A673 (cell line): ENCODE results near the gene ANKRD52. TPM values are rescaled to one million over a fixed set of nuclear protein-coding genes. Genes with fewer than 3 reads are reported as not detected.

Experiments used
- BruUV-seq: library from RNA; stranded (reverse); fragments of 400-500 nt; replicated peaks from 2 replicates; lab custom pipeline; 2021; lab: Mats Ljungman, UMichigan
- CTCF ChIA-PET: fragments of 300-600 bp; sonication (Branson Sonifier 250); formaldehyde crosslinking; loops from one replicate; lab custom pipeline; 2022; ENCODE audit warnings: antibody characterized with exemption; lab: Charles Lee
- POLR2A ChIA-PET: fragments of 300-600 bp; sonication (Branson Sonifier 250); formaldehyde crosslinking; loops from one replicate; lab custom pipeline; 2022; ENCODE audit warnings: antibody characterized with exemption; ENCODE audit not compliant: low non-redundant PET; lab: Charles Lee
- DNase-seq: peaks from one replicate; pipeline ENCODE4 v3.0.0-alpha.2; 2015; ENCODE audit warnings: low spot score
- H3K27ac ChIP-seq: fragments of 200-600 bp; sonication (generic); 2 replicates; pipeline ENCODE4 v1.5.1; 2016; ENCODE audit warnings: mixed run types, low read depth, mild to moderate bottlenecking, mixed read lengths, antibody characterized with exemption, low read length; ENCODE audit not compliant: poor library complexity, severe bottlenecking
- H3K27me3 ChIP-seq: fragments of 200-600 bp; sonication (generic); replicated peaks from 2 replicates; pipeline ENCODE4 v1.6.1; 2017; ENCODE audit warnings: mixed run types, low read depth, mild to moderate bottlenecking, mixed read lengths, antibody characterized with exemption, low read length; ENCODE audit not compliant: insufficient read depth, poor library complexity
- H3K36me3 ChIP-seq: fragments of 200-600 bp; sonication (generic); 2 replicates; pipeline ENCODE4 v1.6.1; 2016; ENCODE audit warnings: mixed run types, mild to moderate bottlenecking, mixed read lengths, antibody characterized with exemption, low read length; ENCODE audit not compliant: insufficient read depth, poor library complexity, severe bottlenecking
- H3K4me1 ChIP-seq: fragments of 200-600 bp; sonication (generic); 2 replicates; pipeline ENCODE4 v1.6.1; 2017; ENCODE audit warnings: mixed run types, mild to moderate bottlenecking, mixed read lengths, antibody characterized with exemption, low read length; ENCODE audit not compliant: insufficient read depth, poor library complexity, severe bottlenecking
- H3K4me3 ChIP-seq: fragments of 200-600 bp; sonication (generic); 2 replicates; pipeline ENCODE4 v1.5.1; 2016; ENCODE audit warnings: low read depth, mixed run types, mild to moderate bottlenecking, mixed read lengths, low read length; ENCODE audit not compliant: poor library complexity, severe bottlenecking
- H3K9me3 ChIP-seq: fragments of 200-600 bp; sonication (generic); 2 replicates; pipeline ENCODE4 v1.6.1; 2016; ENCODE audit warnings: mixed run types, low read depth, mild to moderate bottlenecking, mixed read lengths, antibody characterized with exemption, low read length; ENCODE audit not compliant: poor library complexity, severe bottlenecking
- CTCF ChIP-seq: fragments of 300-800, 200-600 bp; sonication (generic); conservative IDR thresholded peaks from 2 replicates; pipeline ENCODE4 v1.5.1; 2017; ENCODE audit warnings: low read depth, mild to moderate bottlenecking, antibody characterized with exemption, low read length, moderate library complexity, mixed read lengths
- EZH2 ChIP-seq: fragments of 200-600 bp; sonication (generic); IDR thresholded peaks from 2 replicates; pipeline ENCODE4 v1.6.1; 2017; ENCODE audit warnings: borderline replicate concordance, low read depth, mild to moderate bottlenecking, mixed read lengths, antibody characterized with exemption, low read length; ENCODE audit not compliant: poor library complexity, severe bottlenecking
- intact Hi-C: fragments of 100-400 bp; cut with micrococcal nuclease; formaldehyde crosslinking; loops from one replicate; pipeline ENCODE4 v1.10.0; 2022; ENCODE audit not compliant: unreplicated experiment
- total RNA-seq: library from RNA; stranded (reverse); gene quantifications from 2 replicates; pipeline ENCODE4 v1.2.3, GENCODE V29; 2021

The ANKRD52 gene
- total RNA-seq, 1 experiment from 2014 or later, result 74.7 TPM

- no peak for TF ChIP-seq CTCF
- no peak for TF ChIP-seq EZH2
- Histone ChIP-seq H3K4me1 (peaks cover 20% of the 10 kb centered on the region), H3K9me3 (no peaks in the 10 kb centered on the region), H3K27me3 (no peaks in the 10 kb centered on the region), H3K27ac (no peak overlapping the region), H3K36me3 (peaks cover 17% of the 10 kb centered on the region), H3K4me3 (no peak overlapping the region)
- no peak for DNase-seq
- no TSS peak for BruUV-seq
- intact Hi-C loops, result no loop called here
- CTCF ChIA-PET, result no interaction called here
- POLR2A ChIA-PET, result no interaction called here
Measured at GRCh38 chr12:56260380-56260779, 2.2 kb upstream of the ANKRD52 start.

GRCh38 chr12:56258820-56259183, 618 bp upstream of the ANKRD52 start:
- intact Hi-C loops, result loop anchor here (1.0 to 5.0 kb wide), 2 partner anchors 37 to 66 kb away; partner anchors contain the start of genes NABP2 and RNF41
- TF ChIP-seq CTCF (no peak), EZH2 (no peak)
- CTCF ChIA-PET, result interaction anchor here (1.2 kb wide), 1 partner anchor 70 kb away, joined by 3 read pairs; the partner anchor contains the start of gene SMARCC2
- Histone ChIP-seq H3K4me3 (peak overlapping the region; percentile 99), H3K27me3 (no peaks in the 10 kb centered on the region), H3K9me3 (no peaks in the 10 kb centered on the region), H3K27ac (peak overlapping the region; percentile 91), H3K4me1 (peaks cover 20% of the 10 kb centered on the region), H3K36me3 (peaks cover 33% of the 10 kb centered on the region)
- DNase-seq, result no peak
- POLR2A ChIA-PET, result no interaction called here
- BruUV-seq, result no TSS peak

DNA sequence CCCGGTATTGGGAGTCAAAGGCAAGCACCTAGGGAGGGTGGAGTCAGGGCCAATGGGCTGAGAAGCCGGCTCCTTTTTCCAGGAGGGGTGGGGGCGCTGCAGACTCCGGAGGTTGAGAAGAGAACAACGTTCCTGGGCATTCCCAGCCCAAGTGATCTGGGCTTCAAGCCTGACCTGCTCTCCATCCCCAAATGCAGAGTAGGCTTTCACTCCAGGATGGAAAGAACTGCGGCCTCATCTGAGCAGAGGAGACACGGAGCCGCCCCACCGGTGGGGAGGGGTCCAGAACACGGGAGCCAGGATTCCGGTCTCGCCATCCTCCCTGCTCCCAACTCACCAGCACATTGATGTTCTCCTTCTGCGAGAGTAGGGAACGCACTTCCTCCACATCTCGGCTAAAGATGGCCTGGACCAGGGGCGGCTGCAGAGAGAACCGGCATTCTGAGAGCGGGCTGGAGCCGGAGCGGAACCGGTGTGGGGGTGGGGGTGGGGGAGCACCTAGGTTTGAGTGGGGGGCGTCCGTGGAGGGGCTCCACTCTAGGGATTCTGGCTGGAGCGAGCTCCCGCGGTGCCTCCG, 605 bp downstream of the ANKRD52 start:
- H3K4me1 ChIP-seq, result peaks cover 20% of the 10 kb centered on the region
- POLR2A ChIA-PET, result interaction anchor here (0.9 kb wide), 1 partner anchor 136 kb away, joined by 3 read pairs; no protein-coding TSS in a partner anchor
- no peak for TF ChIP-seq CTCF
- TF ChIP-seq EZH2, result no peak
- H3K4me3 ChIP-seq, result peak overlapping the region; percentile 99
- peak; percentile 62 for DNase-seq
- H3K36me3 ChIP-seq, result peaks cover 45% of the 10 kb centered on the region
- intact Hi-C loops, result loop anchor here (1.0 to 5.0 kb wide), 2 partner anchors 35 to 64 kb away; partner anchors contain the start of genes NABP2 and RNF41
- BruUV-seq, result no TSS peak
- H3K27ac ChIP-seq, result peak overlapping the region; percentile 91
- CTCF ChIA-PET, result interaction anchor here (0.6 to 1.4 kb wide), 4 partner anchors 8 to 68 kb away, joined by 3 to 4 read pairs (median 3); partner anchors contain the start of genes COQ10A and SMARCC2
- H3K27me3 ChIP-seq, result no peaks in the 10 kb centered on the region
- no peaks in the 10 kb centered on the region for H3K9me3 ChIP-seq
